ENCODE results near the gene GPRIN3.
"Not testable (repeated sequence)": the region's sequence is repeated elsewhere in the genome, so short reads cannot be mapped to it uniquely, and the experiment has no call there.

The GPRIN3 gene

DNA sequence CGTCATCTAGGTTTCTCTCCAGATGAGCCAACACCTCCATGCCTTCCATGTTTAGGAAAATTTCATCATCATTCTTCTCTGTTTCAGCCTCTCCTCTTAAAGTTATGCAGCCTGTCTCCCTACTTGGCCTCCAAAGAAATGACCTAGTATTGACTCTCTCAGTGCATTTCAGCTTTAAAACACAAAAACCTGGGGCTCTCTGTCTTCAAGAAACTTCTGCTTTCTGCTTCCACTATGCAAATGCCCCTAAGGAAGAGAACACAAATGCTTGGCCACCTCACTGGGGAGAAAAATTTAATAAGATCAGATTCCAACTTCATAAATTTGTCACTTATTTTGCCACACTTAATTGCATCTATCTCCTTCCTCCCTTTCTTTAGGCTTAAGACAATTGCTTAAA, 93.3 kb downstream of the GPRIN3 start:
- DNase-seq (ENCODE audit: low spot score): no peak

DNA sequence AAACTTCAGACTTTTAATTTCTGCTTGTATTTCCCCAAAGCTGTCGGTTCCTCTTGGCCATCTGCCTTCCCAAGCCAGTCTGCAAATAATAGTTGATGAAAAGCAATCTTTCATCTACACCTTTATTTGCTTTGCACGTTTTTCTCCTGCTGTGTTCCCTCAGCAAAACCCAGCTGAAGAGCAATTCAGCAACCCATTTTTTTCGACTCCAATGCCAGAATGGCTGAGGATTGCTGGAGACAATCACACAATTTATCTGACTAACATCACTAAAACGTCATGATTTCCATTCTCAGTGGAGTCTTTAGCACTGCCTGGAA, 94.3 kb downstream of the GPRIN3 start:
- no peak for DNase-seq (ENCODE audit: low spot score)

DNA sequence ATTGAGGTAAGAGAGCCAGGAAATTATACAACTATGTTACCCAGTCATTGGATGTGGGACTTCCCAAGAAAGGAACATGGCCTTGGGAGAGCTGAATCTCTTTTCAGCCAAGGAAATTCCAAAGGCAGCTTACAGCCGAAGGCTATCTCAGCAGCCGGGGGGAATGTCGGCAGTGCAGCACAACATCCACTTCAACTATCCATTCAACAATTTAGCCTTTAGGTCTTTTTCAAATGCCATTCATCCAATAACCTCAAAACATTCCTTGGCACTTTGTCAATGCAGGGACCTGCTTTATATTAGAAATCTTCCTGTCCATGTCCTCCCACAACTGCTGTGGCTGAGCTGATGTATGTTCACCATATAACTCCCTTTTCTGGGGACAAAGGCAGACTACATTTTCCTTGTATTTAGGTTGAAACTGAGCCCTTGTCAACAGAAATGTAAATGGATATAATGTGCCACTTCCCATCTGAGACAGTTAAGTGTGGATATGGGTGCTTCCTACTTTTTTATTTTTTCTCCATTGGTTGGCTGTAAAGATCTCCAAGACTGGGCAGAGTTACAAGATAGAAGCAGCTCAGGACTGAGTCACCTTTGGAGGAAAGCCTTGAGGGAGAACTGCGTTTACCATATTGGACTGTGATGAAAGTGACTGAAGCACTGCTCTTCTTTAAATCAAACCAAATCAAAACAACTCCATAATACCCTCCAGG, 94.8 kb downstream of the GPRIN3 start:
- DNase-seq (ENCODE audit: low spot score): no peak

DNA sequence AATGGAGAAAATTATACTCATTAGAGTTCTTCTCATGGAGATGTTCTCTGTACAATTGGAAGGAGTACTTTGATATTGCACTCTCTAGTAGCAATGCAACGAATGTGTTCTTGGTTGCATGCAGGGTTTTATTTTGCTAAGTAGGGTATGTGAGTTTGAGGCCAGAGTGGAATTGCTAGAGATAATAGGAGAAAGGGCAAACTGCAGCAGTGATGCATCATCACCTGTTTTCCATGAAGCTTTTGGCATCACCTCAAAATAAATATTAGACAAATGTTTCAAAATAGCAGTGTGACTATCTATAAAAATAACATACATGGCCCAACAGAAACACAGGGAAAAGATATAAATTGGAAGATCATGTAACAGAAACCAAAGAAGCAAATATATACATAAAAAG, 103.0 kb downstream of the GPRIN3 start:
- no peak for DNase-seq (ENCODE audit: low spot score)

DNA sequence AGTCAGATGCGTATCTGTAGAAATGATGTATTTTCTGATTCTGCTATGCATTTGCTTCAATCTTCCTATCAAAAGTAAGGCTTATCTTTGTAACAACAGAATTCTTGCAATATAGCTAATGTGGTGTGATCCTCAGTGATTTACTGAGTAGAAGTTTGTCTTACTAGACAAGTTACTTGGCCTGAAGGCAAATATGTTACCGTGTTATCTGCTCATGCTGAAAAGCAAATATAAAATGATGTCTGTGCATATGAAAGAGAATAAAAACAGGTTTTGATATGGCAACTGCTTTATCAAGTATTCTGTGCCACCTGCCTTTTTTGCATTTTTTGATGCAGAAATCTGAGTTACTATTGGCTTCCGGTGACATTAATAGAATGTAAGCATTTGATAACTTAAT, 103.7 kb downstream of the GPRIN3 start:
- DNase-seq (ENCODE audit: low spot score): no peak

DNA sequence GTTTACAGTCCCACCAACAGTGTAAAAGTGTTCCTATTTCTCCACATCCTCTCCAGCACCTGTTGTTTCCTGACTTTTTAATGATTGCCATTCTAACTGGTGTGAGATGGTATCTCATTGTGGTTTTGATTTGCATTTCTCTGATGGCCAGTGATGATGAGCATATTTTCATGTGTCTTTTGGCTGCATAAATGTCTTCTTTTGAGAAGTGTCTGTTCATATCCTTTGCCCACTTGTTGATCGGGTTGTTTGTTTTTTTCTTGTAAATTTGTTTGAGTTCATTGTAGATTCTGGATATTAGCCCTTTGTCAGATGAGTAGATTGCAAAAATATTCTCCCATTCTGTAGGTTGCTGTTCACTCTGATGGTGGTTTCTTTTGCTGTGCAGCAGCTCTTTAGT, 108.2 kb downstream of the GPRIN3 start:
- DNase-seq (ENCODE audit: low spot score): not testable (repeated sequence)

DNA sequence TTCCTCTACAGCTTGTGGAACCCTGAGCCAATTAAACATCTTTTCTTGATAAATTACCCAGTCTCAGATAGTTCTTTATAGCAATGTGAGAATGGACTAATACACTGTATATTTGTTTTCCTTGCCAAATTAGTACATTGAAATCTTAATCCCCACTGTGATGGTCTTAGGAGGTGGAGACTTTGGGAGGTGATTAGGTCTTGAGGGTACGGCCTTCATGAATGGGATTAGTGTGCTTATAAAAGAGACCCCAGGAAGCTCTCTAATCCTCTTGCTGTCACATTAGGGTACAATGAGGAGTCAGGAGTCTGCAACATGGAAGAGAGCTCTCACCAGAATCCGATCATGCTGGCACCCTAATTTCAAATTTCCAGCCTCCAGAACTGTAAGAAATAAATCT, 109.7 kb downstream of the GPRIN3 start:
- DNase-seq (ENCODE audit: low spot score): no peak

DNA sequence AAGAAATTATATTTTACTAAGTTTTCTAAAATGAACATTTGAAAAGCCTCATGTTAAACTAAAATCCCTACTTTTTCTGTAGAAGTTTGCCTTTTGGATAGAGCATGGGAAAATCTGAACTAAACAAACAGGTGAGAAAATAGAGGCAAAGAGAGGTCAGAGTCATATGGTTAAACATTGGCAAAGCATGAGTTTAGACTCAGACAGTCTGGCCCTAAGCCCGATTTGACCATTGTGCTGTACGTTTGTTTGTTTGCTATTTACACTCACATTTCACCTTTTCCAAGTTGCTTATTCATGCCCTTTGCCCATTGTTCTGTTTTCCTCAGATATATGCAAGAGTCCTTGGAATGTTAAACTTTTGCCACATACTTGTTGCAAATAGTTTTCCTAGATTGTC, 110.9 kb downstream of the GPRIN3 start:
- peak; percentile 20 for DNase-seq (ENCODE audit: low spot score)

DNA sequence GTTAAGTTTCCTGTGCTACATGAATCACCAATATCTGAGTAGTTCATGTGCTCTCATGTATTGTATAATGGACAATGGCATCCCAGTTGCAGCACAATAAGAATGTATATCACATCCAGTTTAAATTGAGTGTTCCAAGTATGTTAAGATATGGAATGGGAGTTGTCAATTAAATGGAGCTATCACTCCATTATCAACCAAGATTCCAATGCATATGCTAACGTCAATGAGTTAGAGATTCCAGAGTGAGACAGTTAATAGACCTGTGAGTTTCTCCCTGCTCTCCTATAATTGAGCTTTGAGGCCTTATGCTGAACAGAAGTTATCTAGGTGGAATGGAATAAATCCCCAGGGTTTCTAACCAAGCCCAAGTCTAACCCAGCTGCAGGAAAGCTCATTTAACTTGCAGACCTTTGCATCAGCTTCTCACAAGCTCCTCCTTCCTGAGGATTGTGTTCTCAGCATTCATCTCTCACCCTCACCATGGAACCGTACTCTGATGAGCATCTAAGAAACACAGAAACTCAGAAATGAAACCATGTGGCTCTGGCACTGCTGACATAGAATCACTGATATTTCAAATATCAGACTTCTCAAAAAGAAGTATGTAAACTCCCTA, 111.4 kb downstream of the GPRIN3 start:
- DNase-seq (ENCODE audit: low spot score): peak; percentile 14

DNA sequence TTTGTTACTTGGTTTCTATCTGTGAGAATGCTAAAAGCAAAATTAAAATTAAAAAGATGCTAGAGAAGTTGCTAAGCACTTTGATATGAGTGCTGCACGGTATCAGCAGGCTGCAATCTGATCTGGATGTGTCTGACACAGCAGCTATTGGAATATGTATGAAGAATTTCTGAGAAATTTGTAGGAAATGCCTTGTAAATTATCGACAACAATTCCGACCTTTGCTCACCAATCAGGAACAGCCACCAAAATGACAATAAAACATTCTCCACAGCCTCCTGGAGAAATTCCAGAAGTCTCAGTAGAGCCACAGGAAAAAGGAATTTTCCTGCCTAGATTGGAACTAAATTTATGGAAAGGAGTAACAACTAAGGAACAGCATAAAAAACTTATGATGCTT, 113.8 kb downstream of the GPRIN3 start:
- peak; percentile 7 for DNase-seq (ENCODE audit: low spot score)

All from kidney capillary endothelial cell (primary cell).